ENCODE measurements around the gene PHGDH.

The PHGDH gene

DNA sequence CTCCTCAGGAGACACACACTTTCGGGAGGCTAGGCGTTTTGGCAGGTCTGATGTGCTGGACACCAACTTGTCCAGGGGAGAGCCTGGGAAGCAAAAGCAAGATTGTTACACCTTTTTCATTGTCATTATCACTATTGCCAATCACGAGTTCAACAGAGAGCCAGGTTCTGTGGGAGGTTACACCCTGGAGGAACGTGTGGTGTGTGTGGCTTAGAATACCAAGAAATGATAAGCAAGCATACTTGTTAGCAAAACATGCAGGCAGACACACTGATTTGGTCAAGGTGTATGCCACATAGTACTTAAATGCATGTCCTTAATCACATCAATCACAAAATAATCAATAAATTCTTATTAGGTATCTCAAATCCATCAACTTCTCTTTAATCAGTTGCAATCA is 40.9 kb downstream of the PHGDH start:
- DNase-seq (ENCODE audit: insufficient read length, low spot score) (no peak), FAIRE-seq (no peak)

DNA sequence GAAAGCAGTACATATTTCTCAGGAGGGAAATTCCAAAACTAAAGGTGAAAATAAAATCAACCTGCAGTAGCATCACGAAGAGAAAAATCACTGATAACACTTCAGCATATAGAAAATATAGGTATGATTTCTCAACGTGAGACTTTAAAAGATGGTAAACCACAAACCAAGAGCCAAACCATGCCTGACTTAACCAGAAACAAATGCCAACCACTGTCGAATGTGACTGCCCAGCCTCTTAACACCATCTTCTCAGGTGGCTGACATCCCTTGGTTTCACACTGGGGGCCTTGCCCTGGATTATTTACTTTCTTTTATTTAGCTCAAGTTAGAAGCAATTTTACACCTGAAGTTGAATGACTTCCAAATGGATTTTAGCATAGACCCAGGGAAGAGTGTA is 46.9 kb downstream of the PHGDH start:
- no peak for FAIRE-seq
- DNase-seq (ENCODE audit: insufficient read length, low spot score) = no peak

DNA sequence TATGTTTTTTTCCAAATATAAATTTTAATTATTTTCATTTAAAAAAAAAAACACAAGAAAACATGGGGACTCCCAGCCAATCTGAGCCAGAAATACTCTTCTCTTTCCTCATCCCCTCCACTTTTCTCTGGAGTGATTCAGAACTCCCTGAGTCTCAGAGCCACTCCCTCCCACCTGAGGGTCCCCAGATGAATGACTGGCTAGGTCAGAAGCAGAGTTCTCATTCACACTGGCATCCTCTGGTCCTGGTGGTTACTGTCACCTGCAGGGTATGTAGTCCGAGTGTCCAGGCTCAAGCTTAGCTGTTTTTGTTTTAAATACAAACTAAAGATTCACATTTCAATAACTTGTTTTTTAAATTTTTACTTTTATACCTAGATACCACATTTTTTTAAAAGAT is 50.7 kb downstream of the PHGDH start:
- FAIRE-seq (no peak), DNase-seq (ENCODE audit: insufficient read length, low spot score) (no peak)

- FAIRE-seq = no peak
- DNase-seq (ENCODE audit: insufficient read length, low spot score) = no peak
Measured at GRCh38 chr1:119762953-119763352, 51.2 kb downstream of the PHGDH start.

DNA sequence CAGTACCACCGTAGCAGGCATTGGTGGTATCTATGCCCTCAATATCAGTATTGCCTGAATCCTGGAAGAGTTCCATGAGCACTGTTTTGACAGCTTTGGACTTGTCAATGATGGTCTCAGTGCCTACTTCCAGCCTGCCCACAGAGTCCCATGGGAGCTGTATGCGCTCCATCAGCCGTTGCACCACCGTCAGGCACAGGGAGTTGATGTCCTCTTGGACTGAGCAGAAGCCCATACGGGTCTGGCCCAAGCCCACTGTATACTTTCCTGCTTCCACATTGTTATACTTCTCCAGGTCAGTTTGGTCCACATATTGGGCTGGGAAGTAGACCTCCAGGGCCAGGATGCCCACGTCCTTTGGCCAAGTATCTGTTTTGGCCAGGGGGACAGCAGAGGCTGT is 52.5 kb downstream of the PHGDH start:
- FAIRE-seq = no peak

DNA sequence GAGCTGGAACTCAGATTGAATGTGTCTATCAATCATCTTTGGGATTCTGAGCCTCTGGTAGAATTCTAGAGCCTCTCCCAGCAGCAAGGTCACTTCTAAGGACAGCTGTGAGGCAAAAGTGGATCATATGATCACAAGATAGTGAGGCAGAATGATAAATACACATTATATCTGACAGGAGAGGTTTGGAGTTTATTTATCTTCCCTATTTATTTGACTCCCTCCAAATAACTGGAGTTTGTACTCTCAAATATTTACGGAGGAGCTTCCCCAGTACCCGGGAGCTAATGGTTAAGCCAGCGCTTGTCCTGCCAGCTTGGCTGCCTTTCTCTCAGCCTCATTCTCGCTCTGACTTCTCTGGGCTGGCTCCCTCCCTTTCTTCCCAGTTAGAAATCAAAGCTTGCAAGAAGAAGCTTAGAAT is 54.6 kb downstream of the PHGDH start:
- DNase-seq (ENCODE audit: insufficient read length, low spot score) (no peak), FAIRE-seq (no peak)

More for the DNA sequence above, 52.5 kb downstream of the PHGDH start:
- DNase-seq (ENCODE audit: insufficient read length, low spot score) = no peak

- no peak for FAIRE-seq
Measured at GRCh38 chr1:119767486-119767885, 55.8 kb downstream of the PHGDH start.

DNA sequence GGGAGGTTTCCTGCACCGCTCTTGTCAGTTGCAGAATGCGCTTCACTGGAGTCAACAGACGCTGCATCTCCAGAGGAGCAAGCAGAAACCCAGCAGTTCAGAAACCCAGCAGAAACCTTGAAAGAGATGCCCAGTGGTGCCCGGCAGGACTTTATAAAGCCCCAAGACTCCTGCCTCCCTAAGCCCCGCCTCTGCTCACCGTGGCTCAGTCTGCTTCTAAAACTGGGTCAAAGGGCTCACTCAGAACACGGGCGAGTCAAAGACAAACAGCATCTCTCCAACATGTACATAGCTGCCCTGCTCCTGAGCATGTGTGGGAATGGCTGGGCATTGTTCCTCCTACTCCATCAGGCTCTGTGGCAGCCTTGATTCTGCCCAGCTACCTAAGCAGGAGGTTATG is 57.0 kb downstream of the PHGDH start, which contains the start of gene HMGCS2:
Gene HMGCS2, minus strand, starts transcription at position 128 of the 400 bp plus-strand sequence. Its CDS starts 61 bp downstream, at position 67.
- FAIRE-seq (no peak), DNase-seq (ENCODE audit: insufficient read length, low spot score) (no peak)

More at GRCh38 chr1:119767486-119767885, 55.8 kb downstream of the PHGDH start:
- no peak for DNase-seq (ENCODE audit: insufficient read length, low spot score)

DNA sequence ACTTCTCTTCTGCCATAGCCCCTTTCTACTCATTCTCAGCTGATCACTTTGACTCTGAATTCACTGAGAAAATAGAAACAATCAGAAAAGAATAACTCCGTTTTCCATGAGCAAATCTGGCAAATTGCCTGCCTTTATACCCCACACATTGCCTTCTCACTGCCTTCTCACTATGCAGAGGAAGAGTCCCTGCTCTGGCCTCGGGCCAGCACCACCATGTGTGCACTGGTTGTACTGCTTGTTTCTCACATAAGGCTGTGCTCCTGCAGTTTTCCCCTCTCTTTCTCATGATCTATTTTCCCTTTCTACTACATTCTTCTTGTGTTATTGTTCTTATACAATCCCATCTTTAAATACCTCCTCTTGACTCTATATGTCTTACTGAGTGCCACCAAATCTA is 59.3 kb downstream of the PHGDH start:
- FAIRE-seq = no peak
- no peak for DNase-seq (ENCODE audit: insufficient read length, low spot score)

DNA sequence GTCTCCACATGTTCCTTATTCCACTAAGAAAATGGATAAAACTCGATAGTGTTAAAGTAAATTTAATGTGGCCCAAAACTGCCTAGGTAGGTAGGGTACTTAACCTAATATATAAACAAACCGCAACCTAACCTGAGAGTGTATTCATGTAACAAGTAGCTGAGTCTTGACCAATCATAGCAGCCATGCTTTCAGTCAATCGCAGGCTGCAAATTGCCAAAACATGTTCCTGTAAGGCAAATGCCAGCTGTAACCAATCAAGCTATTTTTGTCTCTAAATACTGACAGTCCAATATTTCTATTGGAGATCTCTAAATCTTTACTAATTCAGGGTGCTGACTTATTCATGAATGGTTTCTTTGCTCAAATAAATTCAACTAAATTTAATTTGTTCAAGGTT is 60.0 kb downstream of the PHGDH start:
- FAIRE-seq (no peak), DNase-seq (ENCODE audit: insufficient read length, low spot score) (no peak)

- FAIRE-seq (no peak), DNase-seq (ENCODE audit: insufficient read length, low spot score) (no peak)
Measured at GRCh38 chr1:119772298-119772697, 60.6 kb downstream of the PHGDH start.

DNA sequence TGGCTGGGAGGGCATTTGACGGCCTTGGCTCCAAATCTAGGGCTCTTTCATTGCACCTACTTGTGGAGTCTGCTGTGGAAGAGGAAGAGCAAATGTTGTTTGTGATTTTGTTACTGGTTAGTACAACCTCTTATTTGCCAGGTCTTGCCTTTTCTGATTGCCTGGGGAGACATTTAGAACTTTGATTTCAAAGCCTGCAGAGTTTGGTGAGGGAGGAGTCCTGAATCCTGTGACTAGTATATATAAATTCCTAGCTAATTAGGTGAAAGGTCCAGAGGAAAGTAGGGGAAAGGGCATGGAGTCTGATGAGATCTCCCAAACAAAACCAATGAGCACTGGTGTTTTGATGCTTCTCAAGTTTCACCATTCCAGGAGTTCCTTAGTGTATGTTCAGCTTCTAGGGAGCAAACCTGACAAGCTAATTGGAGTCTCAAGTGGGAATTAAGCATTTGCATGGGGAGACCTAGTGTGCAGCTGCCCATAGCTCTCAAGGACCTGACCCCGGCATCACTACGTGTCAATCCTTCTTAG is 62.0 kb downstream of the PHGDH start:
- FAIRE-seq (no peak), DNase-seq (ENCODE audit: insufficient read length, low spot score) (no peak)

DNA sequence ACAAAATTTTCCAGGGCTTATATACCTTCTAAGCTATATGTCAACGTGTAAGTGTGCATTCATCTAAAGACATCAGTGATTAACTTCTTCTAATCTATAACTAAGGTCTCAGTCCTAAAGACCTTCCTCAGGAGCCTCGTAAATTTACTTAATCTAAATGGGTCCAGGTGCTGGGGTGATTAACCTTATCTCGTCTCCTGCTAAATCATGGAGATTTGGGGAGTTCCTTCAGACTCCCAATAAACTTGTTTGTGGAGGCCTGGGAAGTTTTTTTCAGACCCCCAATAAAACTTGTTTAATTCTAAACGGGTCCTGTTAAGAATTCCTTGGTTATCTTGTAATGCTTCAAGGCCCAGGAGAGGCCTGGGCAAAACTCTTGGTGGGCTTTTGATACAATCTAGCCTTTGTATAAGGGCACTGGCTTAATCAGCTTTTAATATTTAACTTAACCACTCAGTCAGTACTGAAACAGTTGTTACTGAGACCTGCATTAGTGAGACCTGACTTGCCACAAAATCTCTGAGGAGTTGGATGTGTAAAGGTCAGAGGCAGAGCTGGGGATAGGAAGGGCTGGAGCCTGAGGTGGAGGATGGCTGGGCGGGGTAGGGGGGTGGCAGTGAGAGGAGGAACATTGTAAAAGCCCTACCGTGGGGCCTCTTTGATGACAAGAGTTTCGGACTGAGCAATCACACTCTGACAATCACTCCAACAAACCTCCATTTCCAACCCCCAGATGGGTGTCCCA is 63.2 kb downstream of the PHGDH start:
- no peak for FAIRE-seq
- no peak for DNase-seq (ENCODE audit: insufficient read length, low spot score)

DNA sequence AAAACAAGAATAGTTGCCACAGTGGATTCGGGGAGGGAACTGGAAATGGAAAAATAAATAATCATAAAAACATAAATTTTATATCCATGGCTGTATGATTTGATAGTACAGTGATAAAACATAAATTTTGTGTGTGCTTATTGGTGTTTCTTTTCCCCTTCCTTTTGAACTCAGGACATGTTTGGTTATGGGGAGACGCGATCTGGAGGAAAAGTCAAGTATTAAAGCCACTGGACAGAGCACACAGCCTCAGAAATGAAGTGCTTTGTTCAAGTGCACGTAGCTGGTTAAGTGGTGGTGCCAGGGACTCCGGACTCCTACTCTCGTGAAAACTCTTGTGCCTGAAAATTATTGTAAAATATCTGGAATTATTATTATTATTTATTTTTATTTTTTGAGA is 66.6 kb downstream of the PHGDH start:
- no peak for FAIRE-seq
- no peak for DNase-seq (ENCODE audit: insufficient read length, low spot score)

- FAIRE-seq (no peak), DNase-seq (ENCODE audit: insufficient read length, low spot score) (no peak)
Measured at GRCh38 chr1:119778886-119779560, 67.3 kb downstream of the PHGDH start.

DNA sequence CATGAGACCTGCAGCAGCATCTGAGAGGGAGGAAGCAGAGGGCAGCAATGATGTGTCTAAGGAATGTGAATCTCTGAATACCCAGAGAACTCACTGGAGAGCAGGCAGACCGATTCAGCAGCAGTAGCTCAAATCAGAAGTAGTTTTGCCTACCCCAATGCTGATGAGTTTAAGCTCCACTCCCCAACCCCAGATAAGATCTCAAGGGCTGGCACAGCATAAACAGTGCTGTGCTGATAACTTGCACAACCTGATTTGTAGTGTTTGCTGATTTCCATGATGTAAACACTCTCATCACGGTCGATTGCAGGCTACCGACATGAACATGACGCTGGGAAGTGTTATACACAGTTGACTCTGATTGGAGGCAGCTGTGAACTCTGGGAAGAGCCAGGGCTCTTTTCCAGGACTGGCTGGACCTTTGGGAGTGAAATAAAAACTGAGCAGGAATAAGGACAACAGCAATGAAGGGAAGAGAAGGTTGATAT is 68.2 kb downstream of the PHGDH start:
- no peak for FAIRE-seq

GRCh38 chr1:119781434-119782210 is 69.9 kb downstream of the PHGDH start:
- FAIRE-seq = no peak
- no peak for DNase-seq (ENCODE audit: insufficient read length, low spot score)

More for the DNA sequence above, 68.2 kb downstream of the PHGDH start:
- no peak for DNase-seq (ENCODE audit: insufficient read length, low spot score)

- DNase-seq (ENCODE audit: insufficient read length, low spot score) = no peak
Measured at GRCh38 chr1:119782631-119783325, 71.0 kb downstream of the PHGDH start.

DNA sequence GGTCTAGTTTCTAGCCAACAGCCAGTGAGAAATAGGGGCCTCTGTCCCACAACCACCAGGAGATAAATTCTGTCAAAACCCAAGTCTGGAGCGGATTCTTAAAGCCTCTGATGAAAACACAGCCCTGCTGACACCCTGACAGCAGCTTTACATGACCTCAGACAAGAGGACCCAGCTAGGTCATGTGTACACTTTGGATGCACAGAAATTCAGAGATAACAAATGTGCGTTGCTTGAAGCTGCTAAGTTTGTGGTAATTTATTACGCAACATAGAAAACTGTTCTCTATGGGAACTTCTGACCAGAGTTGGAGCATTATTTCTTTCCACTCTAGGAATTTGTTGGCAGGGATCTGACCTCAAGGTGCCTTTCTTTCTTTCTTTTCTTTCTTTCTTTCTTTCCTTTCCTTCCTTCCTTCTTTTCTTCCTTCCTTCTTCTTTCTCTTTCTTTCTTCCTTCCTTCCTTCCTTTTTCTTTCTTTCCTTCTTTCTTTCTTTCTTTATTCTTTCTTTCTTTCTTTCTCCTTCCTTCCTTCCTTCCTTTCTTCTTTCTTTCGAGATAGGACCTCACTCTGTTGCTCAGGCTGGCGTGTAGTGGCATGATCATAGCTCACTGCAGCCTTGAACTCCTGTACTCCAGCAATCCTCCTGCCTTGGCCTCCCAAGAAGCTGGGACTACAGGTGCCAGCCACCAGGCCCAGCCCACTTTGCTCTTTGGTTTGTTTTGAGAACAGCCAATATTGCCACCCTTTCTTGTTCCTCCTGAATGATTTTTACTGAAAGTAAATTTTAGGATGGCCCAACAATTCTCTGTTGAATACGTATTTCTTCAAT is 71.8 kb downstream of the PHGDH start:
- FAIRE-seq = no peak
- DNase-seq (ENCODE audit: insufficient read length, low spot score) = no peak

More at GRCh38 chr1:119782631-119783325, 71.0 kb downstream of the PHGDH start:
- no peak for FAIRE-seq

All from GM19239 (cell line).